NCI-H748 (cell line): ENCODE measurements around the gene KIRREL1.

Source experiments
- DNase-seq: peaks from one replicate; lab custom pipeline; 2025; ENCODE audit not compliant: unreplicated experiment; lab: John Stamatoyannopoulos, UW

The KIRREL1 gene

DNA sequence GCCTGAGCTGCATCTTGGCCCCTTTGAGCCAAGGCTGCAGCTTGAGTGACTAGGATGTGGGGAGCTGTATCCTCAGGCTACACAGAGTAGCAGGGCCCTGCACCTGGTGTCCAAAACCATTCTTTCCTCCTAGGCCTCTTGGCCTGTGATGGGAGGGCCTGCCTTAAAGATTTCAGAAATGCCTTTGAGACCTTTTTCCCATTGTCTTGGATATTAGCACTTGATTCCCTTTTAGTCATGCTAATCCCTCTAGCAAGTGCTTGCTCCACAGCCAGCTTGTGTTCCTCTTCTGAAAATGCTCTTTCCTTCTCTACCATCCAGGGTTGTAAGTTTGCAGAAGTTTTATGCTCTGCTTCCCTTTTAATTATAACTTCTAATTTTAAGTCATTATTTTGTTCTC lies 21.7 kb upstream of the KIRREL1 start:
- DNase-seq, result no peak

GRCh38 chr1:157975228-157975950 lies 18.1 kb upstream of the KIRREL1 start:
- no peak for DNase-seq

DNA sequence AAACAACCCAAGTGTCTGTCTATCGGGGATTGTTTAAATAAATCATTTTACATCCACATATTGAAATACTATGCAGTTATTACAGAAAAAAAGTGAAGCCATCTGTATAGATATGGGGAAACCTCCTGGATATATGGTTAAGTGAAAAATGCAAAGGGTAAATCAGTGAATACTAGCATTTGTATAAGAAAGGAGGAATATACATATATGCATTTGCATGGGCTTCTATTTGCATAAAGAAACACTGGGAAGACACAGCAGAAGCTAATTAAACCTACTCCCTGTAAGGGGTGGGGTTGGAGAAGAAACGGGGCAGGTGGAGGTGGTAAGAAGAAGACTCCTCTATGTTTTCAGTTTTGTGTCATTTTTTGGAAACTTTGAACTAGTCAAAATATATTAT lies 16.6 kb upstream of the KIRREL1 start:
- no peak for DNase-seq

GRCh38 chr1:157978586-157979403 lies 14.7 kb upstream of the KIRREL1 start:
- no peak for DNase-seq

DNA sequence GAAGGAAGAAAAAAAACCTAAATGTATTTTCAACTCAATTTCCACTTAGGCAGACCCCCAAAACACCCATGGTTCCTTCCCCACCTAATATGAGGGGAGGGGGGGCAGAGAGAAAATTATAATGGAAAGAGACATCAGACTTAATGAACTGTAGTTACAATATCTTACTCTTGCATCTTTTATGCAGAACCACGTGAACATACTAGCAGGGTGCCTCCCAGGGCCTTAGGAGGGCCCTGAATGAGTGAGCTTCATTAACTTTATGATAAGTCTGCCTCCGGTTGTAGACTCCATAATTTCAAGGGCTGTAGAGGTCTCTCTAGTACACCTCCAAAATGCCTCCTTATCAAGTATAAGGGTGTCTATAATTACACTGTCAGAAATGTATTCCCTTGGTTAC lies 11.3 kb upstream of the KIRREL1 start:
- no peak for DNase-seq

GRCh38 chr1:157983787-157984186 lies 9.7 kb upstream of the KIRREL1 start:
- DNase-seq, result no peak

DNA sequence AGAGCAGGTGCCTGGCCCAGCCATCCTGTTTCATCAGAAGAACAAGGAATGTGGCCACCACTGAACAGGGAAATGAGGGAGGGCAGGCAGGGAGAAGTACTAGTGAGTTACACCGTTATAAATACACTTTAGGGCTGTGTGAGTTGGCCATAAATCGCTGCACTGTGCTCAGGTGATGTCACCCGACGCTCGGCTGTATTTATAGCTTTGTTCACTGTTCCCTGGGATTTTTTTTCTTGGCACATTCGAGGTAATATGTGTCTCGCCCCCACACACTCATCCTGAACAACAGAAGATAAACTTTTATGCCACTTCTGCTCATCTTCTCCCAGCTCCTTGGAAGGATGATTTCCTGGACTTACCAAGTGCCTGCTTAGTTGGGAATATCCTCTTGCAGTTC lies 9.0 kb upstream of the KIRREL1 start:
- DNase-seq, result no peak

GRCh38 chr1:157985473-157985872 lies 8.0 kb upstream of the KIRREL1 start:
- DNase-seq, result no peak

GRCh38 chr1:157988002-157988401 lies 5.4 kb upstream of the KIRREL1 start:
- DNase-seq, result no peak

- DNase-seq, result peak; percentile 28
Observed at GRCh38 chr1:157992031-157992832, 1.2 kb upstream of the KIRREL1 start.

- DNase-seq, result no peak
Observed at GRCh38 chr1:157992833-157993146, 655 bp upstream of the KIRREL1 start.

DNA sequence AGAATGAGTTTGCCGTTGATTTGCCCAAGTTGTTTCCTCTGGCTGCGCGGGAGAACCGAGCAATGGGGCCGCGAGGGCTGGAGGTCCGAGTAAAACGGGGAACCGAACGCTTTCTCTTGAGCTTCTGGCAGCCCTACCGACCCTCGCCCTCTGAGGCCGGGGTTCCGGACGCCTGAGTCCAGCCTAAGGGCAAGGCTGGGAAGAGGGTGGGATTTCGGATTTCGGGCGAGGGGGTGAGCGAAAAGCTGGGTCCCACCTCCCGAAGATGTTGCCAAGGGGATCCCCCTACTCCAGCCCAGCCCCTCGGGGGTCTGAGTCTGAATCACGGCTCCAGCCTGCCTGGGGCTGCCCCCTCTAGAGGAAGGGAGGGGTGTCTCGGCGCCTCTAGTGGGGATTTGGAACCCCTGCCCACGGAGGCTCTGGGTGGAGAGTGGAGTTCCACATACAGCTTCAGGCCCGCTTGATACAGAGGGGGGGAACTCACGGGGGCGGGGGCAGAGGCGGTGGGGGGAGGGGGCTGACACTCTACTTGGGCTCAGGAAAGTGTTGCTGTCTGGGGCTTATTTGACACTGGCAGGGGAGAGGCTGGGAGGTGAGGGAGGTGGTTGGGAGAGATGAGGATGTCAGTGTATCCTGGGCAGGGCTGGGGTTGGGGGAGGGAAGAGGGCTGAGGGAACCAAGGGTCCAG lies 617 bp downstream of the KIRREL1 start:
- no peak for DNase-seq

DNA sequence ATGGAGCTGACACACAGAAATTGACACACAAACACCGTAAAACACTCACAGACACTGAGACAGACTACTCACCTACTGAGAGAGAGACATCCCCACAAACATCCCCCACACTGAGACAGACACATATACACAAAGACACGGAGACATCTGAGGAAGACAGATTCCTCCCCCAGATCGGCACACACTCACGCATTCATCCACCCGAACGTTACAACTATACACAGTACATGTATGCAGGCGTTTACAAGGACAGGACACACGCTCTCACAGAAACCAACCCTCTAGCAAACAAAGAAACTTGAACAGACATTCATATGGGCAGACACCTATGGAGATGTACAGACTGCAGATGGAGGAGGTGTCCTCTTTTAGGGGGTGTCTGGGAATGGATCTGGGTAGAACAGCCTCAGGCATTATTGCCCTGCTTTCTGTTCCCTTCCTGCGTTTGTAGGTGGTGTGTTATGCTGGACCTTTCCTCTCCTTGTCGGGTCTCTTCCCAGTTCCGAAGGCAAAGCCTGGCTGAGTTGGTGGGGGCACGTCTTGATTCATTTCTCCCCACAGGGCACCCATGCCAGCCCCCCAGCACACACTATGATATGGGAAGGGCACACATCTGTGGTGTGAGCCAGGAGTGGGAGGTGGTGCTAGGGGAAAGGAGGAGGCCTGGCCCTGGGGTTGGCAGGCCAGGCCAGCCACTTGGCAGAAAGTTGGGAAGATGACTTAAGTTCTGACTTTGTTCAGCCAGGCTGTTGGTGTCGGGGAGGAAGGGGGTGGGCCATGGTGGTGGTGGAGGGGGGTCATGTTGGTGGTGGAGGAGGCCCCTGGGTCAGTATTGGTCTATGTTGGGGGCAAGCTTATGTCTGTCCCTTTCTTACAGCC lies 1.5 kb downstream of the KIRREL1 start:
- DNase-seq, result no peak

GRCh38 chr1:157995583-157996169 lies 2.2 kb downstream of the KIRREL1 start:
- no peak for DNase-seq

DNA sequence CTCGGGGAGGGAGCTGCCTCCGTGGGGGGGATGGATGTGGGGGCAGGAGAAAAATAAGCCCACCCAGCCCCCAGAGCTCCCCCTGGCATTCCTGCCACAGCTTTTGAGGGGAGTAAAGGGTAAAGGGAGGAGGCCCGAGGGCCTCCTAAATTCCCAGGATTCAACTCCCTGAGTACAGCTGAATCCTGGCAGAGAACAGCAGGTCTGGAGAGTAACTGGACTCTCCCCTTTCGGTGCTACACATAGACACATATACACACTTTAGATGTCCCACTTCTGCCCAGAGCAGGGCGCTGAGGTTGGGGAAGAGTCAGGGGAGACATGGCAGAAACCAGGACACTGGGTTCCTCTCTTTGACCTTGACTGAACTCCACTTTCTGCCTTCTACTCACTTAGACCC lies 3.0 kb downstream of the KIRREL1 start:
- DNase-seq, result no peak

DNA sequence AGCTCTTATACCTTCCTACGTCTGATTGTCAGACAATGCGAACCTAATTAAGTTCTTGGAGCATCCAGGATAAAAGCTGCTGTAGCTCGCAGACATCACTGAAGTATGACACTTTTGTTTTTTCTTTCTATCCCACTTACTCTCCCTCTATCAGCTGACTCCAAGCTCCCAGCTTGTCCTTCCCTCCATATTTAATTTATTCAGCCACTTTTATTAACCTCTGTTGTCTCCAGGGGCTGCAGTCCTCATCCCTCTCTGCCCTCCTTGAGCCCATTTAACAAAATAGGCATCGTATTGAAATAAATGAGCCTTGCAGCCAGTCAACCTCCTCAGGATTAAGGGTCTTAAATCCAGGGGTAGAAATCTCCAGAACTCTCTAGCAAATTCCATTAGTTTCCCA lies 7.1 kb downstream of the KIRREL1 start:
- no peak for DNase-seq

- DNase-seq, result no peak
Observed at GRCh38 chr1:158002022-158002630, 8.7 kb downstream of the KIRREL1 start.

DNA sequence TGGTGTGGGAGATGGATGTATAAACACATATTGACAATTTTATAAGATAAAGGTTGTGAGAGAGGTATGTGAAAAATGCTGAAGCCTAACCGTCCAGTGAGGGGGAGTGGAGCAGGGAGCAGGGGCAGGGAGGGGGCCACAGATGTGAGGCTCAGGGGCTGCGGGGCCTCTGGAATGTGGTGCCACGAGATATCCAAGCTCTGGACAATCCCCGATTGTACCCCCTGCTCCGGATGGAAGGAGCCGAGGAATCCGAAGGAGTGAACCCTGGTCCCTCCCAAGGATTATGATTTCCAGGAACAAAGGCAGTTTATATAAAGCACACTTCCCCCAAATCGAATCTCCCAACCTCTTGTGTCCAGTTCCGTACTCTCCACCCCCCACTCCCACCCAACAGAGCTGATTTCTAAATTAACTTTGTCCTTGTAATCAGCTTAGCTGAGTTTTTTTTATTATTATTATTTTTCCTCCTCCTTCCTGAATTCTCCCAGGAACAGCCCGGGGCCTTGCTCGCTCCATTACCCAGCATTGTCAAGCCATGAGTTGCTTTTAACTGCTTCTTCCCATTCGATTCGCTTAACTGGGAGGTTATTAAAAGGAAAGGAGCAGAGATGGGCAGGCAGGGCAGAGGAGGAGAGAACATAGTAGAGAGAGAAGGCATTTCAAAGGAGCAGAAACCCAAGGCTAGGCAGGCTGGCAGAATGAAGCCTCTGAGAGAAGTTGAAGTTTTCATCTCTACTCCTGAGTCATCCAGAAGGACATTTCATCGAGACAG lies 9.4 kb downstream of the KIRREL1 start:
- DNase-seq, result no peak

DNA sequence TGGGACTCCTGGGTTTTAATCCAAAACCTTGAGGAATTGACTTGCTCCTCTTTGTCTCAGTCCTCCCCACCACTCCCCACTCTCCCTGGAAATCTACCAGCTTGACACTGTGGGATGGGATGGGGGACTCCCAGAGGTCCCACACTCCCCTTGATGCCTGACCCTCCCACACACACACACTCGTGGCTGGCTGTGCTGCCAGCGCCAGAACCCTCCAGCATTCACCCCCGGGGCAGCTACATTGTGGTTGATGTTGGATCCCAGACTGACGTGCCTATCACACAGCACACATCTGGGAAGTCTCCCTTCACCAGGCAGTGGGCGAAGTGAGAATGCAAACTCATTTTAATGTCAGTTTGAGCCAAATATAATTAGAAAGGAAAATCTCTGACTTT lies 10.0 kb downstream of the KIRREL1 start:
- DNase-seq, result no peak
